Gastrocnemius medialis (tissue), 4 donors: ENCODE results near the gene MYL3.

Experiments
- POLR2A ChIP-seq, 2 donors: fragments of 450-650 bp; IDR thresholded peaks; one replicate each; pipeline ENCODE4 v1.6.1; 2017; ENCODE audit warnings: antibody characterized with exemption in 2 of 2, mild to moderate bottlenecking in 2 of 2, moderate library complexity in 2 of 2
- TF ChIP-seq, protein P1 (sequence below), 5 experiments: fragments of 450-650 bp in 3 of 5; fragments of 200-600 bp in 2 of 5; sonication (generic) in 2 of 5; IDR thresholded peaks in 4 of 5; conservative IDR thresholded peaks in 1 of 5; 1 replicate in 4 of 5; 2 replicates in 1 of 5; pipeline ENCODE4 v1.5.1; 2016 to 2019; ENCODE audit warnings: antibody characterized with exemption in 5 of 5, mild to moderate bottlenecking in 3 of 5, moderate library complexity in 3 of 5

DNA sequence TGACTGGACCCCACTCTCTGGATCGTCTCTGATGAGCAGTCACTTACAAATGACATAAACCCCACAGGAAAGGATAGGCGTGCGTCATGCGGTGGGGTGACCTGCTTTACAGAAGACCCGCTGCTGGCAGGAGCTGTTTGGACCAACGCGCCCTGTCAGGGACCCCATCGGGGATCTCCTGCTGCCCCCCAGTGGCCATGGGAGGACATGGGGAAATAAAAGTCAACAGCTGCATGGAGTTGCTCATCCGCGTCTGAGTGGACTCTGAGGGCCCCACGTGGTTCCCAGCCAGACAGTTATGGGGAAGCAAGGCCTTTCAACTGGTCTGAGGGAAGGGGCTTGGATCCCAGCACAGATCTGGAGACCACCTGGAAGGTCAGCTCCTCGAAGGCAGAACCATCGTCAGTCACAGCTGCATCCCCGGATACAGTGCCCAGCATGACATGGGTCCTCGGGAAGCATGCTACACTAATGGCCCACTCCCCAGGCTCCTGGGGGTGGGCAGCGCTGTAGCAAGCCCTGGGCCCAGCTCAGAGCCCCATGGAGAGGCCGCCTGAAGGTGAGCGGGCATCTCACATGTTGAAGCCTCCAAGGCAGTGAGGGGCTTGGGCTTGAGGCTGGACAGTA, 46.4 kb upstream of the MYL3 start:
- TF ChIP-seq, protein P1, sequence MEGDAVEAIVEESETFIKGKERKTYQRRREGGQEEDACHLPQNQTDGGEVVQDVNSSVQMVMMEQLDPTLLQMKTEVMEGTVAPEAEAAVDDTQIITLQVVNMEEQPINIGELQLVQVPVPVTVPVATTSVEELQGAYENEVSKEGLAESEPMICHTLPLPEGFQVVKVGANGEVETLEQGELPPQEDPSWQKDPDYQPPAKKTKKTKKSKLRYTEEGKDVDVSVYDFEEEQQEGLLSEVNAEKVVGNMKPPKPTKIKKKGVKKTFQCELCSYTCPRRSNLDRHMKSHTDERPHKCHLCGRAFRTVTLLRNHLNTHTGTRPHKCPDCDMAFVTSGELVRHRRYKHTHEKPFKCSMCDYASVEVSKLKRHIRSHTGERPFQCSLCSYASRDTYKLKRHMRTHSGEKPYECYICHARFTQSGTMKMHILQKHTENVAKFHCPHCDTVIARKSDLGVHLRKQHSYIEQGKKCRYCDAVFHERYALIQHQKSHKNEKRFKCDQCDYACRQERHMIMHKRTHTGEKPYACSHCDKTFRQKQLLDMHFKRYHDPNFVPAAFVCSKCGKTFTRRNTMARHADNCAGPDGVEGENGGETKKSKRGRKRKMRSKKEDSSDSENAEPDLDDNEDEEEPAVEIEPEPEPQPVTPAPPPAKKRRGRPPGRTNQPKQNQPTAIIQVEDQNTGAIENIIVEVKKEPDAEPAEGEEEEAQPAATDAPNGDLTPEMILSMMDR (IDR thresholded peaks at IDR 0.05 in 4 of 5, conservative IDR thresholded peaks at IDR 0.05 in 1 of 5), result peak; percentile 83 to 94 (median 87)
- TF ChIP-seq POLR2A (IDR thresholded peaks at IDR 0.05), result no peak
